H1 (cell line): ENCODE data around the gene ACOT11. TPM values are rescaled to one million over a fixed set of nuclear protein-coding genes. Genes with fewer than 3 reads are reported as not detected.

Experiments used
- CTCF ChIA-PET: fragments of 300-600 bp; sonication (Branson Sonifier 250); formaldehyde crosslinking; loops from one replicate; lab custom pipeline; 2021; ENCODE audit not compliant: partially characterized antibody; lab: Charles Lee
- POLR2A ChIA-PET: fragments of 300-600 bp; sonication (Branson Sonifier 250); formaldehyde crosslinking; loops from one replicate; lab custom pipeline; 2021; ENCODE audit warnings: inconsistent platforms; ENCODE audit not compliant: partially characterized antibody; lab: Charles Lee
- DNase-seq, 2 experiments: peaks; one replicate each; pipeline versions ENCODE4 v3.0.0 to v3.0.0-alpha.2; 2010 to 2022; ENCODE audit warnings: low spot score in 2 of 2, low read depth in 1 of 2, mixed read lengths in 1 of 2
- FAIRE-seq: peaks from 2 replicates; lab custom pipeline; 2011; peaks lifted over from hg19 to GRCh38; lab: Jason Lieb, UNC
- H2AFZ ChIP-seq: 2 replicates; pipeline ENCODE4 v1.8.1; 2012; ENCODE audit warnings: low read length, inconsistent platforms
- H2AK5ac ChIP-seq: 2 replicates; pipeline ENCODE4 v1.6.1; 2013; ENCODE audit warnings: low read depth, low read length
- H2BK120ac ChIP-seq: replicated peaks from 2 replicates; pipeline ENCODE3; 2013; ENCODE audit warnings: low read depth, low read length, inconsistent platforms
- H2BK12ac ChIP-seq: 2 replicates; pipeline ENCODE4 v1.6.1; 2013; ENCODE audit warnings: low read depth, low read length
- H2BK15ac ChIP-seq: 2 replicates; pipeline ENCODE4 v1.6.1; 2013; ENCODE audit warnings: low read length
- H2BK20ac ChIP-seq: 2 replicates; pipeline ENCODE4 v1.6.1; 2013; ENCODE audit warnings: low read length
- H2BK5ac ChIP-seq: 2 replicates; pipeline ENCODE4 v1.6.1; 2013; ENCODE audit warnings: low read depth, low read length
- H3K14ac ChIP-seq: 2 replicates; pipeline ENCODE4 v1.6.1; 2013; ENCODE audit warnings: inconsistent platforms; ENCODE audit not compliant: insufficient read length
- H3K18ac ChIP-seq: 2 replicates; pipeline ENCODE4 v1.6.1; 2013; ENCODE audit warnings: low read length; ENCODE audit errors: extremely low read depth
- H3K23ac ChIP-seq: 2 replicates; pipeline ENCODE4 v1.6.1; 2013; ENCODE audit warnings: inconsistent platforms; ENCODE audit not compliant: insufficient read length
- H3K23me2 ChIP-seq: 2 replicates; pipeline ENCODE4 v1.6.1; 2013; ENCODE audit warnings: low read depth, low read length
- H3K27ac ChIP-seq: 2 replicates; pipeline ENCODE4 v1.6.1; 2011; ENCODE audit warnings: low read depth, low read length, inconsistent platforms
- H3K27me3 ChIP-seq, 4 experiments: replicated peaks in 1 of 4; 1 replicate in 1 of 4; 2 replicates in 3 of 4; pipeline versions ENCODE4 v1.6.1 to v1.8.1; 2011 to 2013; ENCODE audit warnings: low read length in 3 of 4, mild to moderate bottlenecking in 3 of 4, inconsistent platforms in 2 of 4, mixed read lengths in 2 of 4, moderate library complexity in 1 of 4; ENCODE audit not compliant: control insufficient read depth in 3 of 4, insufficient read depth in 3 of 4; ENCODE audit errors: extremely low read depth in 1 of 4
- H3K36me3 ChIP-seq, 4 experiments: 2 replicates each; pipeline versions ENCODE4 v1.6.1 to v1.8.1; 2011 to 2013; ENCODE audit warnings: mild to moderate bottlenecking in 4 of 4, low read length in 3 of 4, moderate library complexity in 2 of 4, control low read depth in 1 of 4, inconsistent platforms in 1 of 4; ENCODE audit not compliant: insufficient read depth in 4 of 4, control insufficient read depth in 2 of 4
- H3K4ac ChIP-seq: replicated peaks from 2 replicates; pipeline ENCODE3; 2013; ENCODE audit warnings: low read length, low read depth, mixed read lengths, inconsistent platforms; ENCODE audit not compliant: insufficient read length
- H3K4me1 ChIP-seq, 4 experiments: replicated peaks in 1 of 4; 1 replicate in 1 of 4; 2 replicates in 3 of 4; pipeline versions ENCODE4 v1.6.1 to v1.8.1; 2011 to 2013; ENCODE audit warnings: low read length in 3 of 4, inconsistent platforms in 2 of 4, mixed read lengths in 1 of 4; ENCODE audit not compliant: insufficient read depth in 4 of 4, control insufficient read depth in 3 of 4
- H3K4me2 ChIP-seq, 2 experiments: 2 replicates each; pipeline versions ENCODE4 v1.6.1 to v1.8.1; 2011 to 2013; ENCODE audit warnings: low read depth in 2 of 2, low read length in 2 of 2, control low read depth in 1 of 2, inconsistent platforms in 1 of 2, mild to moderate bottlenecking in 1 of 2; ENCODE audit not compliant: insufficient read depth in 1 of 2
- H3K4me3 ChIP-seq, 4 experiments: fragments of 200-600, 300-600 bp in 1 of 4; sonication (generic), shearing (Covaris generic), sonication (Bioruptor Twin) in 1 of 4; 2 replicates each; pipeline versions ENCODE4 v1.5.1 to v1.8.1; 2011 to 2016; ENCODE audit warnings: low read length in 4 of 4, low read depth in 3 of 4, control low read depth in 2 of 4, inconsistent platforms in 2 of 4, mild to moderate bottlenecking in 2 of 4, mixed read lengths in 1 of 4, moderate library complexity in 1 of 4; ENCODE audit not compliant: insufficient read depth in 2 of 4; ENCODE audit errors: extremely low read depth in 1 of 4
- H3K56ac ChIP-seq: replicated peaks from 2 replicates; pipeline ENCODE3; 2013; ENCODE audit warnings: low read depth, mild to moderate bottlenecking, mixed read lengths, low read length, inconsistent platforms; ENCODE audit not compliant: insufficient read length
- H3K79me1 ChIP-seq: 2 replicates; pipeline ENCODE4 v1.6.1; 2013; ENCODE audit warnings: low read depth, low read length, control low read depth
- H3K79me2 ChIP-seq, 2 experiments: 2 replicates each; pipeline versions ENCODE4 v1.6.1 to v1.8.1; 2012 to 2013; ENCODE audit warnings: low read length in 2 of 2, mild to moderate bottlenecking in 2 of 2, inconsistent platforms in 1 of 2; ENCODE audit not compliant: insufficient read depth in 2 of 2, control insufficient read depth in 1 of 2
- H3K9ac ChIP-seq, 4 experiments: replicated peaks in 1 of 4; 1 replicate in 1 of 4; 2 replicates in 3 of 4; pipeline versions ENCODE4 v1.6.1 to v1.8.1; 2011 to 2013; ENCODE audit warnings: low read depth in 3 of 4, low read length in 3 of 4, control low read depth in 2 of 4, mild to moderate bottlenecking in 2 of 4, moderate library complexity in 2 of 4, inconsistent platforms in 1 of 4; ENCODE audit errors: extremely low read depth in 1 of 4
- H3K9me3 ChIP-seq, 2 experiments: 2 replicates each; pipeline versions ENCODE4 v1.6.1 to v1.8.1; 2012 to 2013; ENCODE audit warnings: mild to moderate bottlenecking in 2 of 2, moderate library complexity in 2 of 2, control low read depth in 1 of 2, inconsistent platforms in 1 of 2, low read depth in 1 of 2, low read length in 1 of 2, mixed read lengths in 1 of 2; ENCODE audit not compliant: insufficient read depth in 2 of 2
- H4K20me1 ChIP-seq, 2 experiments: replicated peaks in 1 of 2; 2 replicates each; pipeline versions ENCODE3 to v1.8.1; 2011 to 2013; ENCODE audit warnings: inconsistent platforms in 2 of 2, low read length in 2 of 2, mild to moderate bottlenecking in 1 of 2; ENCODE audit not compliant: insufficient read depth in 2 of 2, control insufficient read depth in 1 of 2
- H4K5ac ChIP-seq: 2 replicates; pipeline ENCODE4 v1.6.1; 2013; ENCODE audit warnings: low read length, low read depth, mixed read lengths, inconsistent platforms; ENCODE audit not compliant: insufficient read length
- H4K8ac ChIP-seq: 2 replicates; pipeline ENCODE4 v1.8.0; 2013; ENCODE audit warnings: mild to moderate bottlenecking, moderate library complexity, low read length, inconsistent platforms; ENCODE audit not compliant: insufficient read depth; ENCODE audit errors: extremely low read depth
- H4K91ac ChIP-seq: replicated peaks from 2 replicates; pipeline ENCODE3; 2013; ENCODE audit warnings: low read length, mixed read lengths, inconsistent platforms; ENCODE audit not compliant: insufficient read length
- SP4 ChIP-seq: IDR thresholded peaks from 2 replicates; pipeline ENCODE4 v1.6.1; 2012; ENCODE audit warnings: low read length, inconsistent platforms
- whole genome bisulfite sequencing, 2 experiments: shearing (Covaris generic) in 1 of 2; methylation state at CpG; one replicate each; pipeline versions ENCODE4 v1.1.6 to v1.1.7; 2013 to 2015; ENCODE audit warnings: low lambda C conversion rate in 2 of 2, mixed read lengths in 2 of 2, inconsistent platforms in 1 of 2, low coverage in 1 of 2, missing lambda C conversion rate in 1 of 2; ENCODE audit not compliant: insufficient replicate concordance in 2 of 2, insufficient coverage in 1 of 2, insufficient read length in 1 of 2; ENCODE audit errors: extremely low coverage in 1 of 2, missing lambda C conversion rate in 1 of 2; 5-methylcytosine and 5-hydroxymethylcytosine counted together
- polyA plus RNA-seq, 7 experiments: library from polyadenylated mRNA; depleted of rRNA in 3 of 7; stranded (reverse) in 5 of 7; unstranded in 2 of 7; fragments of >200 nt in 5 of 7; fragments of 200-250 nt in 2 of 7; gene quantifications; 1 replicate in 5 of 7; 2 replicates in 1 of 7; 4 replicates in 1 of 7; pipeline versions ENCODE4 v1.2.1 to v1.2.3, GENCODE V29; 2011 to 2013; ENCODE audit warnings: missing spikeins in 2 of 7, mixed read lengths in 2 of 7
- total RNA-seq: library from RNA; stranded (reverse); fragmentation: NEBNext Ultra II Directional; extraction: Animal tissue kit (Norgen Biotek cat#: 25700); gene quantifications from 2 replicates; pipeline ENCODE4 v1.2.1, GENCODE V29; 2021

The ACOT11 gene
- total and polyA plus RNA-seq, 2 of the 8 experiments (the other 6 are each of a cell fraction or from before 2014, with no cell fraction given): 3.8 to 4.5 TPM

GRCh38 chr1:54609301-54609921, 61.4 kb downstream of the ACOT11 start:
- no peaks in the 10 kb centered on the region for H3K79me2 ChIP-seq
- H3K9me3 ChIP-seq: no peaks in the 10 kb centered on the region
- H3K23ac ChIP-seq: no peak overlapping the region
- no peaks in the 10 kb centered on the region for H3K23me2 ChIP-seq
- no peak overlapping the region; the same call in 1 of the 2 replicates for H2BK5ac ChIP-seq
- H3K27me3 ChIP-seq: no peaks in the 10 kb centered on the region
- ChIA-PET CTCF (interaction anchor here (0.6 to 1.0 kb wide), 3 partner anchors 30 to 139 kb away, joined by 3 to 4 read pairs (median 3); no protein-coding TSS in a partner anchor), POLR2A (interaction anchor here (1.7 kb wide), 1 partner anchor 10 kb away, joined by 5 read pairs; no protein-coding TSS in a partner anchor)
- H2BK15ac ChIP-seq: no peak overlapping the region
- no peak overlapping the region for H2BK20ac ChIP-seq
- no peak overlapping the region for H3K4me3 ChIP-seq
- 0 out of 2 replicates have a peak overlapping the region, but pooled peaks have one; percentile 47 for H2AK5ac ChIP-seq
- peak overlapping the region; percentile 55; the same call in 1 of the 2 replicates for H2BK12ac ChIP-seq
- H4K20me1 ChIP-seq: peaks cover 0 to 2% of the 10 kb centered on the region in 2 experiments
- FAIRE-seq (no peak), DNase-seq (no peak)
- H2BK120ac ChIP-seq: no peak overlapping the region
- no peak overlapping the region for H4K8ac ChIP-seq
- no peak overlapping the region for H3K4me2 ChIP-seq
- peak overlapping the region; percentile 42; the same call in 1 of the 2 replicates for H3K18ac ChIP-seq
- H2AFZ ChIP-seq: no peak overlapping the region
- peaks cover 5 to 16% (median 10%) of the 10 kb centered on the region in 4 experiments for H3K4me1 ChIP-seq
- no peak for TF ChIP-seq SP4
- no peak overlapping the region for H3K4ac ChIP-seq
- no peaks in the 10 kb centered on the region for H3K79me1 ChIP-seq
- H4K5ac ChIP-seq: no peak overlapping the region
- H4K91ac ChIP-seq: peak overlapping the region; percentile 22
- no peak overlapping the region for H3K14ac ChIP-seq
- no peak overlapping the region for H3K9ac ChIP-seq
- H3K56ac ChIP-seq: no peak overlapping the region
- 79% methylated on average over 16 of the region's 16 CpGs; no CpG with 5 or more reads in 1 of the 2 experiments for WGBS, 2 experiments
- no peaks in the 10 kb centered on the region for H3K36me3 ChIP-seq
- no peak overlapping the region; the same call in 1 of the 2 replicates for H3K27ac ChIP-seq
